Skin epidermis (tissue), 12 donors: ENCODE data around the gene CAPN9.

Source experiments
- H3K27ac ChIP-seq, 21 experiments: fragments of 200-600 bp; sonication (generic) in 11 of 21; one replicate each; pipeline ENCODE4 v1.5.0; 2020; ENCODE audit warnings: mild to moderate bottlenecking in 3 of 21, inconsistent platforms in 2 of 21, moderate library complexity in 2 of 21
- H3K4me3 ChIP-seq, 7 experiments: fragments of 200-600 bp; sonication (generic) in 2 of 7; one replicate each; pipeline ENCODE4 v1.5.0; 2020; ENCODE audit warnings: inconsistent platforms in 2 of 7, mild to moderate bottlenecking in 2 of 7, moderate library complexity in 1 of 7

CAPN9 gene

DNA sequence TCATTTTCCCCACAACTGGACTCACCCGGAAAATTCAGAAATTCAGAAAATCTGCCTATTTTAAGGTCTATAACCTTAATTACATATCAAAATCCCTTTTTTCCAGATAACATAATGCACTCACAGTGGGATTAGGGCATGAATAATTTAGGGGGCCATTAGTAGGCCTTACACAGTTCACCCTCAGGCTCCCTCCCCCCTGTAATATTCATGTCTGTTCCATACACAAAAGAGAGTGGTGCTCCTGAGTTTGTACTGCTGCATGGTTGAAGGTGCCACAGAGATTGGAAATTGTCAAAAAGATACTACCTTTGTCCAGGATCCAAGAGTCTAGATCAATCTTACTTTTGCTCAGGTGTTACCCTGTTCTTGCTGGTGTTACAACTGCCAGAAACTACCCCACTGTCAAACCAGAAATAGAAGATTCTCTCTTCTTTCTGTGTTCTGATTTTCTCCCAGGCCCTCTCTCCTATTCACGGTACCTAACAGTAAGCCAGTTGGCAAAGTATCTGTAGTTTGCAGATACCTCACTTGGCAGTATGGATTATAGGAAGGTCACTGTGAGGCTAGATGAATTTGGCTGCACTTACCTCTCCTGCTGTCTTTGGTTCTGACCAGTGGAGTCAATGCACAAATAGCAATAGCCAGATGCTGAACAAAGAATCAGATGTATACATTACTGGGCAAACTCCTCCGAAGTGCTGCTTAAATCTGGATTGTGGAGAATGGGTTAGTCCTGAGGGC is 67.9 kb downstream of the CAPN9 start:
- no peak overlapping the region for H3K4me3 ChIP-seq
- no peak overlapping the region for H3K27ac ChIP-seq

DNA sequence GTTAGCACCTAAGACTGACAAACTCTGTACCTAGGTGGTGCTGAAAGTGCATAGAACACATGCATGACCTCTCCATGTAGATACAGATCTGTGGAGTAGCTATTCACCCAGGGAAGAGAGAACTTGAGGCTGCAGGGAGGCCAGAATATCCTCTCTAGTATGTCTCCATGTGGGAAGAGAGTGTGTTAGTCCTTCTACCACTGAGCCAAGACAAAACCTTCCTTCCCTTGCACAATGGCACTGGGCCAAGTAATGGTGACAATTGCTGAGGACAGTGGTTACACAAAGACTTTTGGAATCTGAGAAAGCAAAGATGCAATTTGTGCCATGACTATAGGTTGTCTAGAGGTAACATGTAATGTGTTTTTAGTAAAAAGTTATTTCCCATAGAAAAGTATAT is 68.8 kb downstream of the CAPN9 start:
- Histone ChIP-seq H3K27ac (no peak overlapping the region), H3K4me3 (no peak overlapping the region)

DNA sequence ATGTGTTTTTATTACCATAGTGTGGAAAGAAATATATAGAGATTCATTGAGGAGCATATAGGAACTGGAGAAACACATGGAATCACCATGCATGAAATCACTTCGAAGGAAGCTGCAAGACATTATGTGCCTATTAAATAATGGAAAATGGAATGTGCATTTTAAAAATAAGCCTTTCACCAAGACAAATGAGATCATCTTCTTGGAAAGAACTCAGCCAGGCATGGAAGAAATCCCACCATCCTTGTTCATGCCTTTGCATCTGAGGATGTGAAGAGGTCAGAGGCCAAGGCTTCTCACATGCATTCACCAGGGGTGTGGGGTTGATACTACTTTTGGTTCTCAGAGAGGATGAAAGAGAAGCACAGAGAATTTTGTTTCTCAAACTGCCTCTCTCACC is 71.2 kb downstream of the CAPN9 start:
- Histone ChIP-seq H3K27ac (no peak overlapping the region), H3K4me3 (no peak overlapping the region)

DNA sequence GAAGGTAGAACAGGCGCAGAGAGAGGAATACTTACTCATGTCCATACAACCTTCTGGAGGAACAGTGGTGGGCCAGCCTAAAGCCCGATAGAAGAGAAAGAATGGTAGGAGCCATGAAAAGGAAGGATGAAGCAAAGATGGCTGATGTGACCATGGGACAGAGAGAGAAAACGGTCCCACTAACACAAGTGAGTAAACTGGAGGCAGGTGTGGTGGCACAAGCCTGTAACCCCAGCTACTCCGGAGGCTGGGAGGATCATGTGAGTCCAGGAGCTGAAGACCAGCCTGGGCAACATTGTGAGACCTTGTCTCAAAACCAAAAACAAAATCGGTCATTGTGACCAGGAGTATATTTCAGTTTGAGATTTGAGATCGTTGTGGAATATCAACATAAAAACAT is 71.7 kb downstream of the CAPN9 start:
- H3K27ac ChIP-seq, result no peak overlapping the region
- no peak overlapping the region for H3K4me3 ChIP-seq

DNA sequence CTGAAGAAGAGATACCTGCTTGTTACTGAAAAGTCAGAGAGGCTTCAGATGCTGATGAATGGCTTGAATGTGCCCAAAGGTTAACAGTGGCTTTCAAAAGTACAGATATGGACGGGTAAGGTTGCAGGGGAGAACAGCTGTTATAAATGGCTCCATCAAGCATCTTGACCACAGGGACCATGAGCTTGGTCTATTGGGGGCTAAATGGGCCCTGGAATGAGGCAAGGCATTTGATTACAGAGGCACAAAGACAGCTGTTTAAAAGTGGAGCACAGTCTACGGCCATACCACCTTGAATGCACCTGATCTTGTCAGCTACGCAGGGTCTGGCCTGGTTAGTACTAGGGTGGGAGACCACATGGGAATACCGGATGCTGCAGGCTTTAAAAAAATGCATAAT is 72.8 kb downstream of the CAPN9 start:
- no peak overlapping the region for H3K4me3 ChIP-seq
- no peak overlapping the region for H3K27ac ChIP-seq

DNA sequence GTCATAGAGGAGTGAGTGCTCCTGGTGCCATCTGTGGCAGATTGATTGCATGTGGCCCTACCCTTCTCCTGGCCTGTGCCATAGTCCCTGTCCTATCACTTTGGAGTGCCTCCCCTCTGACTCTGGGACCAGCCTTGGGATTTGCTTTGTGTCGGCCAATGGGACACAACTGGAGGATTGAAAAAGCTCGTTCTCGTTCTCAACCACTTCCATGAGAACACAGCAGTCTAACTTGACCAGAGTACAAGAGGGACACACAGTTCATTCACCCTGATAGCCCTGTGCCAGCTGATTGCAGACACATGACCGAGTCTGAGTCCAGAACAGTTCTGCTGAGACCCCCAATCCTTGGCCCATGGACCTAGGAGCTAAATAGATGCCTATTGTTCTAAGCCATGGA is 73.4 kb downstream of the CAPN9 start:
- no peak overlapping the region for H3K27ac ChIP-seq

DNA sequence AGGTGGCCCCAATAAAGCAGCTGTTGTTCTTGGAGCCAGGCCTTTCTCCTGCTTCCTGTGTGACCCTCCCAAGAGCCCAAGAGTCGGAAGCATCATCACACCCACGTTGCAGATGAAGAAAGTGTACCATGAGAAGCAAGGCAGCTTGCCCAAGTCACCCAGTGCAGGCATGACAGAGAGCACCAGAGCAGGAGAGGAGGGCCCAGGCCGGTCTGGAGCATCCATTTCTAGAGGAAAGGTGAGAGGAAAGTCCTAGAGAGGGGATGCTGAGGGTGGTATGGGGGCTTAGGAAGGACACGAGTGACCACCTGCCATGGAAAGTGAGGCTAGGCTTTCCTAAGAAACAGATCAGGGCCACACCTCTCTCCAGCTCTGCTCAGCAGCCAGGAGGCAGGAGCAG is 74.2 kb downstream of the CAPN9 start:
- no peak overlapping the region for H3K27ac ChIP-seq
- H3K4me3 ChIP-seq, result no peak overlapping the region

More for the DNA sequence above, 73.4 kb downstream of the CAPN9 start:
- no peak overlapping the region for H3K4me3 ChIP-seq

DNA sequence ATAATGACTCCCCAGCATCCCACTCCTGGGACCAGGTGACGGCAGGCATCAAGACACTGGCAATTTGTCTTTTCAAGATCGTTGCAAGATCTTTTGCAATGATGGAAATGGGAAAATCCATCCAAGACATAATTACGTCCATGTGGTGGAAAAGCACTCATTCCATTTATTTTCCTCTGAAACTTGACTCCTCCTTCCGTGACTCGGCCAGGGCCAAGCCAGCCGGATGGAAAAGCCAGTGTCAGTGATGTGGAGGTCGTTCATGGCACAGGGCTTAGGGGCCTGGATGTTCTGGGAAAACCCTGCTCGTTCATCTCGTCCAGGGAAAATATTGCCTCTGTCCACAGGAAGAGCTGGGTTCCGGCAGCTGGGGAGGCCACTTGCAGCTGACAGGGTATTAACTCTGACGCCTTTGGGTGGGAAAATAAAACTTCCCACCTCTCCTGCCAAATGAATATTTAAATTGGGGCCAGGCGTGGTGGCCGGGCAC is 74.9 kb downstream of the CAPN9 start:
- H3K4me3 ChIP-seq, result no peak overlapping the region
- peak overlapping the region in 9 of 21 experiments; percentile 17 to 73 (median 35) for H3K27ac ChIP-seq

DNA sequence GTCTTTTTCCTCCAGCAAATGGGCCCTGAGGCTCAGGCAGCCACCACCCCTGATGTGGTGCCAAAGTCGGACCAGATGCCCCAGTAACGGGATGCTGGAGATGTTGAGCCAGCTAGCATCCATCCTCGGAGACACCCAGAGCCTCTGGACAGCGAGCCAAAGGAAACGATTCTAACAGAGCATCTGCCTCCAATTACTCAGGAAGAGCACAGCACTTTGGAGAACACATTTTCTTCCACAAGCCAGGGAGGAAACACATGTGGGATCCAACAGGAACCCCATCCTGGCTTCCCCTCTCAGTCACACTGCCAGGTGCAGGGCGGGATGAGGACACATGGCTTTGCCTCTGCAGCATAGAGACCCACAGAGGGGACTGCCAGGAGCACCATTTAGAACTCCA is 76.2 kb downstream of the CAPN9 start:
- no peak overlapping the region for H3K4me3 ChIP-seq
- H3K27ac ChIP-seq, result peak overlapping the region in 9 of 21 experiments; percentile 25 to 79 (median 51)

DNA sequence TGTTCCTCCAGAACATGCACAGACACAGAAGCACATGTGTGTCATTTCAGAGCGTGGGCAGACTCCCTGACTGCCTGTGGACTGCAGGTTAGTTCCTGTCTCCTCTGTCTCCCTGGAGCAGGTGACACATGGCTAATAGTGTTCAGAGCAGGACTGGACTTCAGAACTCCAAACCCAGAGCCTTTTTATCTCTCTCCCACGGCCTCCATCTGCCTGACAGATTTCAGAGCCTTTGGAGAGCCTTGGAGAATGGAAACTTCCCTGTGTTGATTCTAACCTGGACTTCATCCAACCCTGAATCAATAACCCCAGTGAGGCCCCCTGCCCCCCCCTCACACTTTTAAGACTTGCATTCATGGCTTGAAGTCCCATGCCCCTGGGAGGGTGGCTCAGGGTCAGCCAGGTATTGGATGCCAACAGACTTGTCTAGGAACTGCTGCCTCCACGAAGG is 76.8 kb downstream of the CAPN9 start:
- Histone ChIP-seq H3K4me3 (no peak overlapping the region), H3K27ac (peak overlapping the region in 10 of 21 experiments; percentile 25 to 79 (median 50))

DNA sequence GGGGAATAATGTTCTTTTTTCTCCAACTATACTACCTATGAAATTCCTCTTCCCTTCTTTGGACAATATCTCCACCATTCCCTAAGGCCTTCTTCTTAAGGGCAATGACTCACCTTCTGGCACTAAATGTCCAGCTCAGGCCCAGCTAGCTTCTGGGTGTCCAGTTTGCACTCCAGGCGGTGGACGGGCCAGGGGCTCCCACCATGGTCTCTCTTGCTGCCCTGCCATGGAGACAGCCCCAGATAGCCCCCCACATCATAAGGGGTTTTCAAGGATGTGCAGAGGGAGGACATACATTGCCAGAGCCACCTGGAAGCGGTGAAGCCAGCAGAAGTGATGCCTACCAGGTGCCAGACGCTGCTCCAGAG is 77.3 kb downstream of the CAPN9 start:
- no peak overlapping the region for H3K4me3 ChIP-seq

DNA sequence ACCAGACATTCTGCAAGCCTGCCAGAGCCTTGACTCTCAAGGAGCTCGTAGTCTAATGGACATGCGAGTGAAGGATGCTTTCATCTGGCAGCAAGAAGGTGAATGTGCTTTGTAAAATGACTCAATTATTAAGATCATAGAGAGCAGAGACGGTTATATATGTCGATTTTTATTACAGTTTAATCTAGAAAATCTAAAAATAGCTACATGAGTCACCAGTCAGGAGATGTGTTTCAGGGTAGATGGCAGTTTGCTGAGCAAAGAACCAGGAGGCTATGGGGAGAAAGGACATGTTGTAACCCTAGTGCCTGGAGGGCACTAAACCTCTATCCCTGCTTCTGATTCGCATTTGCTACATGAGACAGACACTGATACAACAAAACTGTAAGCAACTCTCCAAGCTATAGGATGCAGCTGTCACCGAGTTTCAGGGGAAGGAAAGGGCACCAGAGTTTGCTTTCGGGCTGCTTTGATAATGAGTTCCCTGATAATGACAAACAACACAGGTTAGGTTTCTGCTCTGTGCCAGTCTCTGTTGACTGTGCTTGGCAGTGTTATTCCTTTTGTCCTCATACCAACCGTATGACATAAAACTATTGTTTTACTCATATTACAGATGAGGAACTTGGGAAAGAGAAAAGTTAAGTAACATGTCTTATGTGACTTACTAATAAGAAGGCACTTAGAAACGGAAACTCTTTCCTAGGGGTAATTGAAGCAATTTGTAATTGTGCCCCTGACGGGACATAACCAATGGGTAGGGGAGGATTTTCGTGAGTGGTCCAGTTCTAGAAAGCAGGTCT is 77.9 kb downstream of the CAPN9 start:
- Histone ChIP-seq H3K27ac (peak overlapping the region in 9 of 21 experiments; percentile 5 to 79 (median 48)), H3K4me3 (no peak overlapping the region)

More for the DNA sequence above, 77.3 kb downstream of the CAPN9 start:
- H3K27ac ChIP-seq, result peak overlapping the region in 7 of 21 experiments; percentile 47 to 79 (median 58)

DNA sequence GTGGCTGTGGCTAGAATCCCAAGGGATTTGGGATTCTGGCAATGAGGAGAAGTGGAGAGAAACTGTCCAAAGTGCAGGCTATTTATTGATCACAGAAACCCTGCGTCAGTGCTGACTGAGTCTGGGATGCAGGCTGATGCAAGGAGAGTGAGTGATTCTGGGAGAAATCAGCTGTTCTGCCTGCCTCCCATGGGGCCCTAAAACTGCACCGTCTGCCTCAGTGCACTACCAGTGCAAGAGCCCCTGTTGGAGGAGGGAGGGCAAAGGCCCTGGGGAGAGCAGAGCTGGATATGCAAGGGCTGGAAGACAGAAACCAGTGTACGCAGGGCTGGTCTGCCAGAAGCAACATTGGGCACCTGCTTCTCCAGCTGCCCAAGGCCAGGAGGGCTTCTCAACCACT is 78.6 kb downstream of the CAPN9 start:
- H3K27ac ChIP-seq, result peak overlapping the region in 7 of 21 experiments; percentile 32 to 79 (median 47)

DNA sequence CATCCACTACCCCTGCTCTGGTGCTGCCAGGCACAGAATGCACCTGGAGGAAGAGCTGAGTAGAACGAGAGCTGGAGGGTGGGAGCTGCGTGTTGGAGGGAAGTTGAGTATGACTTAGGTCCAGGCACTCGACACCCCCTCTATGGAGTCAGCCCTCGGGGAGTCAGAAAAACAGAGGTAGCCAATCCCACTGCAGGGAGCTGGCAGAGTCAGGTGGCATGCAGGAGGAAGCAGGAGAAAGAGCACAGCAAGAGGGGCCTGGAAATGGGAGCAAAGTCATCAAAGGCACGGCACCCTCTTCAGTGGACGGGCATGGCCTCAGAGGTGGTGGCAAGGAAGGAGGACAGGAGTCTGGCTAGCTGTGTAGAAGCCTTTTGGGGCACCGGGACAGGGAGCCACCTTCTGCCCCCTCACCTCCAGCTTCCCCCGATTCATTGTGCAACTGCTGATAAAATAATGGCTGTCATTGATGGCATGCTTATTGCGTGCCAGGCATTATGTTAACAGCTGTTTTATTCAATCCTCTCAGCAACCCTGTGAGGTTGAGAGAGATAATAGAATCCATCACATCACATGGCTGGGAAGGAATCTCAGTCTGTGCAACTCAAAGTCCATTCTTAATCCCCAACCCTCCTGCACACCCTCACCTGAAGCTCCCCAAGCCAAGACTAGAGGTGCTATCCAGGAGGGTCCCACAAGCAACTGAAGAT is 79.1 kb downstream of the CAPN9 start:
- Histone ChIP-seq H3K4me3 (no peak overlapping the region), H3K27ac (peak overlapping the region in 5 of 21 experiments; percentile 1 to 79 (median 34))

More for the DNA sequence above, 78.6 kb downstream of the CAPN9 start:
- H3K4me3 ChIP-seq, result no peak overlapping the region

DNA sequence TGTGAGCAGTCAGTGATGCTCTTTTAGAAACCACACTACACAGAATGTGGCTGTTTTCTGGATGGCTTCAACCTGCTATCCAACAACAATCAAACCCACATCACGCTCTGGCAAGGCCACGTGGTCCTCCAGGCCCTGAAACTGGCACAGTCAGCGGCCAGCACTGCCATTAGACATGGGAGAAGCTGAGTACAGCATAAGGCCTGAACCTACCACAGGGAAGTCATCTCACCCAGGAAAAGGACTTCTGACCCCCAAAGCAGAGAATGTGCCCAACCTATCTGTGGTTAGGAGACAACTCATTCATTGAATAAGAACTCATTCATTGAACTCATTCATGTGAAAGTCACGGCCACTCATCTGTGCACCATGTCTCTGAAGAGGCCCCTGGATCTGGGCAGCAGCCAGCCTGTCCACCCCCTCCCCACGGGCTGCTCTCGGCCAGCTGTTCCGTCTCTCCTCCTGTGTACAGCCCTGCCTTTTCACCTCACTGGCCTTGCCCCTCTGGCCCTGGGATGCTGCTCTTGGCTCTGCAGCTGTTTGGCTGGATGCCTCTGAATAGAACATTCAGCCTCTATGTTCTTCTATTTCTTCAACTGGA is 80.0 kb downstream of the CAPN9 start:
- no peak overlapping the region for H3K4me3 ChIP-seq
- H3K27ac ChIP-seq, result peak overlapping the region in 1 of 21 experiments; percentile 7

DNA sequence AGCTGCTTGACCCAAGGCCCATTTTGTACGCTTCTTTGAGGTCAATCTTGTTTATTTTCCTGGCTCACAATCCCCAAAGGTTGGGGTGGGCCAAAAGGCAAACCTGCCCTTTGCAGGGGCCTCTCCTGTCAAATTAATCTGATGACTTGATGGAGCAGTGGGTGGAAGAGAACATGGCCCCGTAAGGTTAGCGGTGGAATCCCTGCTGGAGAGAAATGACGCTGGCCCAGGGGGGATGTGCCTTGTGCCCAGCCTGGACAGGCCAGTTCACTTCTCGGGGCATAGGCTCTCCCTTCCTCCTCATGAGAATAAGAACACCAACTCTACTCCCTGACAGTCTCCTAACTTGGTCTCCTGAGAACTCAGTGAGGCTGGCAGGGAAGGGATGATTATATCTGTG is 80.6 kb downstream of the CAPN9 start:
- no peak overlapping the region for H3K4me3 ChIP-seq
- H3K27ac ChIP-seq, result no peak overlapping the region

DNA sequence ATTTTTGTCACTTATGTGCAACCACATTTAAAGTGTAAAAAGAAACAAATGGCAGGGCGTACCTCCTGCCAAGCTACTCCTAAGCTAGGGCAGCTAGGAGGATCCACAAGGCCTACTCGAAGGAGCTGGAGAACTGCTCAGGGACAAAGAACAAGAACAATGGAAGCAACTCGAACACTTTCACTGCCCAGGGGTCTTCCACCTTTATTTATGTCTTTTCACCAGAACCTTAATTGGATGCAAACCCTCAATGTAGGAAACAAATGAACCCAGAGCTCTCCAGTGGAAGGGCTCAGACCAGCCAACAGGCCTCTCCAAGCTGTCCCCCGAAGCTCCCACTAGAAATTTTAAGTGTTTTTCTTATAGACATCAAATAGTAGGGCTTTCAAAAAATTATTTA is 81.2 kb downstream of the CAPN9 start:
- H3K27ac ChIP-seq, result no peak overlapping the region
- no peak overlapping the region for H3K4me3 ChIP-seq

DNA sequence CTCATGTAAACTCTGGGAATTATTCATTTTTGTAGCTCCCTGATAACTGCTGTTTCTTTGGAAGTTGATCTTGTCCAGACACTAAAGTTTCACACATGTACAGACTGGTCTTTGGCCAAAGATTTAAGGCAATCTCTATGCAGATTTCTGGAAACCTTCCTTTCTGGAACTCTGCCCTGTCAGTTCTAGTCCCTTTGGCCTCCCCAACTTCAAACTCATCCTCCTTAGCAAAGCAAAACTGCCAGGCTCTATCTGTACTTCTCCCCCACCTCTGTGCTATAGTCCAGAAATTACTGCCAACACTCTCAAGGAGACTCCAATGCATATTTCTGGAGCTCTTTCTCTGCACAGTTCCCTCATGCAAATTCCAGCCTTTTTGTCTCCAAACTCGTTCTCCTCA is 84.6 kb downstream of the CAPN9 start:
- no peak overlapping the region for H3K27ac ChIP-seq
- no peak overlapping the region for H3K4me3 ChIP-seq

DNA sequence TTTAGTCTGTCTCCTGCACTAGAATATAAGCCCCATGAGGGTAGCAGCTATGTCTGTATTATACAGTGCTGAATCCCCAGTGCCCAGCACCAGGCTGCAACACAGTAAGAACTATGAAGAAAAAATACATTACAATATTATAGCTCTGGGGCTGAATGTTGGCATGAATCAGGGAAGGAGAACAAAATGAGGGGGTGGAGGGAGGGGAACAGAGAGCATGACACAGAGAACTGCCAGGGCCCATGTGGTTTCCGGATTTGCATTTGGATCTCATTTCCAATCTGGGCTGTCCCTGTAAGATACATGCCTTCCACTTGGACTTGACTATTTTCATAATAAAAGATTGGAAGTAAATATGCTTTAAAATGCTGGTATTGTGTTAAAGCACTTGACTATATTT is 85.3 kb downstream of the CAPN9 start:
- no peak overlapping the region for H3K4me3 ChIP-seq
- H3K27ac ChIP-seq, result no peak overlapping the region

DNA sequence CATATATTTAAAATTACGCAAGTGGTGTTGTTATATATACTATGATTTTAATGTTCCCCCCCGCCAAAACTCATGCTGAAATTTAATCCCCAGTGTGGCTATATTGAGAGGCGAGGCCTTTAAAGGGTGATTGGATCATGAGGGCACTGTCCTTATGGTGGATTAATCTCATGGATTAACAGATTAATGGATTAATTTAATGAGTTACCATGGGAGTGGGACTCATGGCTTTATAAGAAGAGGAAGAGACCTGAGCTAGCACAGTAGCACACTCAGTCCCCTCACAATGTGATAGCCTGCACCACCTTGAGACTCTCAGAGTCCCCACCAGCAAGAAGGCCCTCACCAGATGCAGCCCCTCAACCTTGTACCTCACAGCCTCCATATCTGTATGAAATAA is 86.3 kb downstream of the CAPN9 start:
- Histone ChIP-seq H3K27ac (no peak overlapping the region), H3K4me3 (no peak overlapping the region)
